ENCODE measurements around the gene RNF130.
"Not testable (repeated sequence)": the region's sequence is repeated elsewhere in the genome, so short reads cannot be mapped to it uniquely, and the experiment has no call there.

Gene RNF130

GRCh38 chr5:180090769-180091546, 19.4 kb upstream of the RNF130 start:
- DNase-seq (ENCODE audit: low read depth): peak; percentile 17
- no peak for TF ChIP-seq CTCF (conservative IDR thresholded peaks at IDR 0.05; ENCODE audit: control insufficient read depth, insufficient read depth, low read depth, low read length)
- H3K4me3 ChIP-seq (ENCODE audit: control insufficient read depth, low read depth, low read length): no peak overlapping the region

GRCh38 chr5:180090098-180090768, 18.7 kb upstream of the RNF130 start:
- peak; percentile 54 for DNase-seq (ENCODE audit: low read depth)
- peak overlapping the region; percentile 53 for H3K4me3 ChIP-seq (ENCODE audit: control insufficient read depth, low read depth, low read length)
- peak; percentile 44 for TF ChIP-seq CTCF (conservative IDR thresholded peaks at IDR 0.05; ENCODE audit: control insufficient read depth, insufficient read depth, low read depth, low read length)

GRCh38 chr5:180089628-180090027, 18.1 kb upstream of the RNF130 start:
- peak overlapping the region; percentile 53 for H3K4me3 ChIP-seq (ENCODE audit: control insufficient read depth, low read depth, low read length)
- DNase-seq (ENCODE audit: low read depth): not testable (repeated sequence)

DNA sequence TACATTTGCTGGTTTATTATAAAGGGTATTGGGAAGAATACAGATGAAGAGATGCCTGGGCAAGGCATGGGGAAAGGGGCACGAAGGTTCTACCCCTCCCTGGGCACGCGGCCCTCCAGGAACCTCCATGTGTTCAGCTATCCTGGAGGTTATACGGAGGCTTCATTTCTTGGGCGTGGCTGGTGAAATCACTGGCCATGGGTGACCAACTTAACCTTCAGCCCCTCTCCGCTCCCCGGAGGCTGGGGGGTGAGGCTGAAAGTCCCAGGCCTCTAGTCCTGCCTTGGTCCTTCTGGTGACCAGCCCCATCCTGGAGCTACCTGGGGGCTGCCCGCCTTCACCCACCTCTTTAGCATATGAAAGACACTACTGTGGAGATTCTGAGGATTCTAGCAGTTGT, 17.0 kb upstream of the RNF130 start:
- no peak overlapping the region for H3K4me3 ChIP-seq (ENCODE audit: control insufficient read depth, low read depth, low read length)
- no peak for TF ChIP-seq CTCF (conservative IDR thresholded peaks at IDR 0.05; ENCODE audit: control insufficient read depth, insufficient read depth, low read depth, low read length)
- DNase-seq (ENCODE audit: low read depth): no peak

GRCh38 chr5:180086816-180087399, 15.3 kb upstream of the RNF130 start:
- no peak for TF ChIP-seq CTCF (conservative IDR thresholded peaks at IDR 0.05; ENCODE audit: control insufficient read depth, insufficient read depth, low read depth, low read length)
- no peak for DNase-seq (ENCODE audit: low read depth)
- H3K4me3 ChIP-seq (ENCODE audit: control insufficient read depth, low read depth, low read length): no peak overlapping the region

DNA sequence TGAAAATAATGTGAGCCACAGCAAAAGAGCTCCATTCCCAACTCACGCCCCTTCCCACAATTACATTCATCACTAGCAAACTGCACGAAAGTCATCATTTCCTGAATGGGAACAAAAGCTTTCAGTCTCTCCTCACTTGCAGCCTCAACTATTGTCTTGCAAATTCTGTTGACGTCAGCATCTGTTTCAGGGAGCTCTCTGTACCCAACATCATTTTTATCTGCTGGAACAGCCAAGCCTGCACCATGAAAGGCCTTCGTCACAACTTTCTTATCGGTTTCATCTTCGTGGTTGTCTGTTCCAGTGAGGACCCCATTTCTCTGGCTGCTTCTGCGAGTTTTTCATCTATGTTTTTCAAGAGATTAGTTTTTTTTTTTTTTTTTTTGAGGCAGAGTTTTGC, 14.3 kb upstream of the RNF130 start:
- no peak for DNase-seq (ENCODE audit: low read depth)

More for the DNA sequence above, 14.3 kb upstream of the RNF130 start:
- TF ChIP-seq CTCF (conservative IDR thresholded peaks at IDR 0.05; ENCODE audit: control insufficient read depth, insufficient read depth, low read depth, low read length): no peak
- no peak overlapping the region for H3K4me3 ChIP-seq (ENCODE audit: control insufficient read depth, low read depth, low read length)

Data from fibroblast of mammary gland (primary cell).